Gastrocnemius medialis (tissue), 4 donors: ENCODE results near the gene LZTFL1.

ENCODE experiments used
- POLR2A ChIP-seq, 2 donors: fragments of 450-650 bp; IDR thresholded peaks; one replicate each; pipeline ENCODE4 v1.6.1; 2017; ENCODE audit warnings: antibody characterized with exemption in 2 of 2, mild to moderate bottlenecking in 2 of 2, moderate library complexity in 2 of 2
- TF ChIP-seq, protein P1 (sequence below), 5 experiments: fragments of 450-650 bp in 3 of 5; fragments of 200-600 bp in 2 of 5; sonication (generic) in 2 of 5; IDR thresholded peaks in 4 of 5; conservative IDR thresholded peaks in 1 of 5; 1 replicate in 4 of 5; 2 replicates in 1 of 5; pipeline ENCODE4 v1.5.1; 2016 to 2019; ENCODE audit warnings: antibody characterized with exemption in 5 of 5, mild to moderate bottlenecking in 3 of 5, moderate library complexity in 3 of 5

GRCh38 chr3:45848392-45848791, 6.5 kb upstream of the LZTFL1 start:
- TF ChIP-seq POLR2A (IDR thresholded peaks at IDR 0.05) = no peak
- TF ChIP-seq, protein P1, sequence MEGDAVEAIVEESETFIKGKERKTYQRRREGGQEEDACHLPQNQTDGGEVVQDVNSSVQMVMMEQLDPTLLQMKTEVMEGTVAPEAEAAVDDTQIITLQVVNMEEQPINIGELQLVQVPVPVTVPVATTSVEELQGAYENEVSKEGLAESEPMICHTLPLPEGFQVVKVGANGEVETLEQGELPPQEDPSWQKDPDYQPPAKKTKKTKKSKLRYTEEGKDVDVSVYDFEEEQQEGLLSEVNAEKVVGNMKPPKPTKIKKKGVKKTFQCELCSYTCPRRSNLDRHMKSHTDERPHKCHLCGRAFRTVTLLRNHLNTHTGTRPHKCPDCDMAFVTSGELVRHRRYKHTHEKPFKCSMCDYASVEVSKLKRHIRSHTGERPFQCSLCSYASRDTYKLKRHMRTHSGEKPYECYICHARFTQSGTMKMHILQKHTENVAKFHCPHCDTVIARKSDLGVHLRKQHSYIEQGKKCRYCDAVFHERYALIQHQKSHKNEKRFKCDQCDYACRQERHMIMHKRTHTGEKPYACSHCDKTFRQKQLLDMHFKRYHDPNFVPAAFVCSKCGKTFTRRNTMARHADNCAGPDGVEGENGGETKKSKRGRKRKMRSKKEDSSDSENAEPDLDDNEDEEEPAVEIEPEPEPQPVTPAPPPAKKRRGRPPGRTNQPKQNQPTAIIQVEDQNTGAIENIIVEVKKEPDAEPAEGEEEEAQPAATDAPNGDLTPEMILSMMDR (IDR thresholded peaks at IDR 0.05 in 4 of 5, conservative IDR thresholded peaks at IDR 0.05 in 1 of 5) = no peak
